Esophagus muscularis mucosa (tissue), 4 donors: ENCODE results near the gene JCHAIN. TPM values are rescaled to one million over a fixed set of nuclear protein-coding genes. Genes with fewer than 3 reads are reported as not detected.
A peak's percentile ranks its signal among the peaks of the same experiment; 100 is the strongest.

Source experiments
- DNase-seq: peaks from one replicate; pipeline ENCODE4 v3.0.0-alpha.2; 2017; ENCODE audit errors: extremely low spot score
- H3K27ac ChIP-seq, 4 donors: fragments of 200-600 bp; sonication (generic); replicated peaks in 1 of 4; 1 replicate in 3 of 4; 2 replicates in 1 of 4; pipeline ENCODE4 v1.5.1; 2016 to 2019; ENCODE audit warnings: mild to moderate bottlenecking in 1 of 4
- H3K27me3 ChIP-seq, 4 donors: fragments of 200-600 bp; sonication (generic); one replicate each; pipeline versions ENCODE4 v1.5.1 to v1.6.0; 2016 to 2019
- H3K36me3 ChIP-seq, 4 donors: fragments of 200-600 bp; sonication (generic); one replicate each; pipeline ENCODE4 v1.5.1; 2016 to 2019
- H3K4me1 ChIP-seq, 4 donors: fragments of 200-600 bp; sonication (generic); one replicate each; pipeline ENCODE4 v1.5.1; 2016 to 2019
- H3K4me3 ChIP-seq, 4 donors: fragments of 200-600 bp; sonication (generic); 1 replicate in 2 of 4; 2 replicates in 2 of 4; pipeline ENCODE4 v1.5.1; 2016 to 2019; ENCODE audit warnings: mild to moderate bottlenecking in 4 of 4, moderate library complexity in 1 of 4
- H3K9me3 ChIP-seq, 4 donors: fragments of 200-600 bp; sonication (generic); 1 replicate in 3 of 4; 2 replicates in 1 of 4; pipeline ENCODE4 v1.5.1; 2016 to 2019
- EP300 ChIP-seq: sonication (generic); formaldehyde crosslinking; IDR thresholded peaks from one replicate; pipeline ENCODE4 v1.6.1; 2017; ENCODE audit warnings: antibody characterized with exemption
- POLR2A ChIP-seq: fragments of 450-650 bp; IDR thresholded peaks from one replicate; pipeline ENCODE4 v1.6.1; 2017; ENCODE audit warnings: antibody characterized with exemption, moderate library complexity, mild to moderate bottlenecking, low read depth
- POLR2AphosphoS5 ChIP-seq, 2 donors: sonication (generic); formaldehyde crosslinking; IDR thresholded peaks; one replicate each; pipeline ENCODE4 v1.6.1; 2017; ENCODE audit warnings: antibody characterized with exemption in 2 of 2
- WGBS: methylation state at CpG from one replicate; pipeline ENCODE4 v1.1.5; 2018; 5-methylcytosine and 5-hydroxymethylcytosine counted together
- intact Hi-C: fragments of 100-400 bp; cut with DNase I; formaldehyde crosslinking; loops from one replicate; pipeline ENCODE4 v1.15.1; 2023
- total RNA-seq, 4 donors: library from RNA; depleted of rRNA; stranded (reverse); fragments of >200 nt; gene quantifications; one replicate each; pipeline versions ENCODE4 v1.1.0 to v1.2.1, GENCODE V29; 2016
- TF ChIP-seq, protein P1 (sequence below), 3 experiments: fragments of 200-600 bp in 2 of 3; fragments of 450-650 bp in 1 of 3; sonication (generic) in 2 of 3; IDR thresholded peaks; one replicate each; pipeline ENCODE4 v1.5.1; 2017 to 2019; ENCODE audit warnings: antibody characterized with exemption in 3 of 3, mild to moderate bottlenecking in 2 of 3, moderate library complexity in 1 of 3

The JCHAIN gene
- total RNA-seq, 4 donors from 2014 or later: 2.1 to 18.6 (median 3.9) TPM

DNA sequence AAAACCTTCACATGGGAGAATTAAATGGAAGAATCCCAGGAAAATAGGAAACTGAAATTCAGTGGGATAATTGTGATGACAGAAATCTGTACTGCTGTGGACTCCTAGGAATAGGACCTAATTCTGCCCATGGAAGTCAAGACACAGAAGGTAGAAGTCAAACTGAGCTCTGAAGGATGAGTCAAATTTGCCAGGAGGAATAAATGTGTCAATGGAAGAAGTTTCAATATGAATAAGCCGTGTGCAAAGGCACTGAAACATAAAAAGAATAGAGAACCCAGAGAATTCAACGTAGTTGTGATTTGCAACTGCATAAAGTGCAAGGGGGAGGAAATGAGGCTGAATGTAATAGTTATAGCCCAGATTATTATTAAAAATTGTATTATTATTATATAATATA lies 26.1 kb downstream of the JCHAIN start:
- Histone ChIP-seq H3K4me3 (no peak overlapping the region), H3K4me1 (peaks cover 6 to 15% (median 10%) of the 10 kb centered on the region in 4 donors), H3K9me3 (no peaks in the 10 kb centered on the region), H3K27me3 (no peaks in the 10 kb centered on the region), H3K27ac (no peak overlapping the region), H3K36me3 (no peaks in the 10 kb centered on the region)
- TF ChIP-seq POLR2A (no peak), EP300 (no peak), POLR2AphosphoS5 (IDR thresholded peaks at IDR 0.05) (no peak)
- TF ChIP-seq, protein P1, sequence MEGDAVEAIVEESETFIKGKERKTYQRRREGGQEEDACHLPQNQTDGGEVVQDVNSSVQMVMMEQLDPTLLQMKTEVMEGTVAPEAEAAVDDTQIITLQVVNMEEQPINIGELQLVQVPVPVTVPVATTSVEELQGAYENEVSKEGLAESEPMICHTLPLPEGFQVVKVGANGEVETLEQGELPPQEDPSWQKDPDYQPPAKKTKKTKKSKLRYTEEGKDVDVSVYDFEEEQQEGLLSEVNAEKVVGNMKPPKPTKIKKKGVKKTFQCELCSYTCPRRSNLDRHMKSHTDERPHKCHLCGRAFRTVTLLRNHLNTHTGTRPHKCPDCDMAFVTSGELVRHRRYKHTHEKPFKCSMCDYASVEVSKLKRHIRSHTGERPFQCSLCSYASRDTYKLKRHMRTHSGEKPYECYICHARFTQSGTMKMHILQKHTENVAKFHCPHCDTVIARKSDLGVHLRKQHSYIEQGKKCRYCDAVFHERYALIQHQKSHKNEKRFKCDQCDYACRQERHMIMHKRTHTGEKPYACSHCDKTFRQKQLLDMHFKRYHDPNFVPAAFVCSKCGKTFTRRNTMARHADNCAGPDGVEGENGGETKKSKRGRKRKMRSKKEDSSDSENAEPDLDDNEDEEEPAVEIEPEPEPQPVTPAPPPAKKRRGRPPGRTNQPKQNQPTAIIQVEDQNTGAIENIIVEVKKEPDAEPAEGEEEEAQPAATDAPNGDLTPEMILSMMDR (IDR thresholded peaks at IDR 0.05): no peak
- WGBS: 87% methylated on average over 2 of the region's 2 CpGs
- no peak for DNase-seq
- intact Hi-C loops: no loop called here

DNA sequence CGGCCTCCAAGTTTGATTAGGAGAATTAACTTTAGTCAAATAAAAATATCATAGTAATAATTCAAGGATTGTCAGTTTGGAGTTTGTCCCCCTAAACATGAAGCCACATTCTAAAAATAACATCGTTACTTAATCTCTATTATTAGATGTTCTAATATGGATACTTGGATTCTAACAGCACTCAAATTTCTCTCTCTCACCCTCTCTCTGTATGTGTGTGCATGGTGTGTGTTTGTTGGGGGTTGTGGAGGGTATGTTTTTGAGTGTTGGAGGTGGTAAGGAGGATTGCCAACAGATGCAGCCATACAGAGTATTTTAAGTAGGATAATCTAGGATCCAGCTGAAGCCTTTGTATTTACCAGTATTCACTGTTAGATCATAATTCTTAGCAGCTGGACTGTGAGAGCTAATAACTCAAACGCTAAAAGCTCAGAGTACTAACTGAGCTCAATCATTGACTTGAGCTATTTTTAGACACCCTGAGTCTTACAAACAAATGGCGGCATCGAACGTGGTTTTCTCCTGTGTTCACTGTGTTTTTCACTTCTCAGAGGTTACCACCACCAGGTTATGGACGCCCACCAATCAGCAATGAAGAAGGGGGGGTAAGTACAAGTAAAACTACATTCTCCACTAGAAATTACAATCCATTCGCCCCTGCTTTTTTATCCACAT lies 28.9 kb downstream of the JCHAIN start:
- no peaks in the 10 kb centered on the region for H3K27me3 ChIP-seq
- H3K4me3 ChIP-seq: peak overlapping the region in 3 of 4 donors; percentile 12 to 16 (median 14)
- peaks cover 6 to 15% (median 10%) of the 10 kb centered on the region in 4 donors for H3K4me1 ChIP-seq
- WGBS: 32% methylated on average over 8 of the region's 8 CpGs
- TF ChIP-seq POLR2AphosphoS5 (IDR thresholded peaks at IDR 0.05): no peak
- TF ChIP-seq, protein P1 (IDR thresholded peaks at IDR 0.05): no peak
- no peak for TF ChIP-seq POLR2A
- no peak for TF ChIP-seq EP300
- H3K27ac ChIP-seq: peak overlapping the region in 1 of 4 donors; percentile 5
- H3K36me3 ChIP-seq: no peaks in the 10 kb centered on the region
- no peaks in the 10 kb centered on the region for H3K9me3 ChIP-seq
- intact Hi-C loops: no loop called here
- no peak for DNase-seq

DNA sequence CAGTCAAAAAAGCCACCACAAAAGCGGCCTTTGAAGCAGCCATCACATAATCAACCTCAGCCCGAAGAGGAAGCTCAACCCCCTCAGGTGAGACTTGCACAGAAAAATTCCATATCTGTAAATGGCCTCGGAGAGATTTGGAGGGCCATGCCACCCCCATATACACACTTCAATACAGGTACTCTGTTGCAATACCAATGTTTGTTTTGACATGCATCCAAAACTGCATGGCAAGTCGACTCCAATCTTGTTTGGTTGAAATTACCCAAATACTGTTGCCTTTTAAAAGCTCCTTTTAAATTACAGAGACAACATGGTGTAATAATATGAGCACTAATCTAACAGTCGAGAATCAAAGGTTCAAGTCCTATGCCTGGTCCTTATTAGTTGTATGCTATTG lies 31.8 kb downstream of the JCHAIN start:
- Histone ChIP-seq H3K9me3 (no peaks in the 10 kb centered on the region), H3K27me3 (no peaks in the 10 kb centered on the region), H3K27ac (no peak overlapping the region), H3K4me1 (peaks cover 6 to 15% (median 10%) of the 10 kb centered on the region in 4 donors), H3K4me3 (no peak overlapping the region), H3K36me3 (no peaks in the 10 kb centered on the region)
- no peak for DNase-seq
- 92% methylated on average over 5 of the region's 5 CpGs for WGBS
- intact Hi-C loops: no loop called here
- TF ChIP-seq, protein P1 (IDR thresholded peaks at IDR 0.05): no peak
- no peak for TF ChIP-seq POLR2A
- no peak for TF ChIP-seq EP300
- TF ChIP-seq POLR2AphosphoS5 (IDR thresholded peaks at IDR 0.05): no peak

DNA sequence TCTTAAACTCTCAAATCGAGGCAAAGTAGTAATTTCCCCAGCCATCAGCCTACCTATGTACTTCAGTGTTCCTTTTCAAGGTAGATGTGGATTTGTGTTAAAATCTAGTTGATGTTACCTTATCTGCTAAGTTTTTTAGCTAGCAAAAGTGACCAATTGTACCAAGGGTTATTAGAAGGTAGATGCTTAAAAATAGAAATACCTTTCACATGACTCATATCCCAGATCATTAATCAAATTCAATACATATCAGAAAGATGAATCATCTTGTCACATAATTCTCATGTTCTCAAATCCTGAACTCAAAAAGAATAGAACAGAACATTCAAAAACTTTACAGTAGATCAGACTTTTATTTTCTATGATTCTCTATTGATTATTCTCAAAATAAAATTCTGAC lies 34.3 kb downstream of the JCHAIN start:
- TF ChIP-seq POLR2A (no peak), EP300 (no peak), POLR2AphosphoS5 (IDR thresholded peaks at IDR 0.05) (no peak)
- Histone ChIP-seq H3K4me1 (peaks cover 2 to 3% (median 3%) of the 10 kb centered on the region in 4 donors), H3K4me3 (no peak overlapping the region), H3K27me3 (no peaks in the 10 kb centered on the region), H3K36me3 (no peaks in the 10 kb centered on the region), H3K27ac (no peak overlapping the region), H3K9me3 (no peaks in the 10 kb centered on the region)
- no peak for DNase-seq
- 91% methylated on average over 1 of the region's 1 CpG for WGBS
- intact Hi-C loops: no loop called here

DNA sequence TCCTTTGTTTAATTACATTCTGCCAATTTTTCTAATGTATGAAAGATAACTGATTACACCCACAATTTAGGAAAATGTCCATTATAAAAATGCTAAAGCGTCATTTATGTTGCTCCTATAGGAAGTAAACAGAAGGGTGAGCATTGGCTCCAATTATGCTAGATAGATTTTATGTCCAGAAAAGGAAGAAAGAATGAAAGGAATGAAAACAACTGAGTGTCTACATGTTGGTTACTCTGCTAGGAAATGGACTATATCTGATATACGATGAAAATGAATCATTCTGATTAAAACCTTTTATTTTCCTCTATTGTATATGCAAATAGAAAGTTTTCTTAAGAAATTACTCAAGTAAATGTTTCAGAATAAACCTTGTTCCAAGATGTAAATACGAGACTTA lies 36.1 kb downstream of the JCHAIN start:
- 72% methylated on average over 3 of the region's 3 CpGs for WGBS
- no peaks in the 10 kb centered on the region for H3K9me3 ChIP-seq
- no peaks in the 10 kb centered on the region for H3K36me3 ChIP-seq
- no peak overlapping the region for H3K4me3 ChIP-seq
- no peak overlapping the region for H3K27ac ChIP-seq
- intact Hi-C loops: no loop called here
- no peak for DNase-seq
- no peaks in the 10 kb centered on the region for H3K4me1 ChIP-seq
- H3K27me3 ChIP-seq: no peaks in the 10 kb centered on the region
- TF ChIP-seq, protein P1 (IDR thresholded peaks at IDR 0.05): no peak
- TF ChIP-seq POLR2A: no peak
- TF ChIP-seq EP300: no peak
- no peak for TF ChIP-seq POLR2AphosphoS5 (IDR thresholded peaks at IDR 0.05)
